Measurements from ENCODE around the gene CREB3.

CREB3 gene

GRCh38 chr9:35763181-35763580 is 30.7 kb downstream of the CREB3 start:
- no peaks in the 10 kb centered on the region for H3K79me2 ChIP-seq (ENCODE audit: insufficient read depth, low read length)

GRCh38 chr9:35763803-35764202 is 31.3 kb downstream of the CREB3 start:
- H3K27me3 ChIP-seq (ENCODE audit: low read length) = no peaks in the 10 kb centered on the region

More at GRCh38 chr9:35763181-35763580, 30.7 kb downstream of the CREB3 start:
- Histone ChIP-seq H3K4me2 (ENCODE audit: low read depth, low read length, poor library complexity, severe bottlenecking) (no peak overlapping the region), H4K20me1 (ENCODE audit: low read depth, low read length) (no peaks in the 10 kb centered on the region), H3K36me3 (ENCODE audit: low read length) (no peaks in the 10 kb centered on the region), H3K4me3 (ENCODE audit: insufficient read depth, low read length, poor library complexity, severe bottlenecking) (no peak overlapping the region), H3F3A (ENCODE audit: insufficient read depth) (peaks cover 11% of the 10 kb centered on the region), H3K9me3 (ENCODE audit: insufficient read depth, low read length) (no peaks in the 10 kb centered on the region), H3K9ac (ENCODE audit: low read length) (no peak overlapping the region), H3K9me2 (replicated peaks; ENCODE audit: insufficient read depth, low read length) (no peaks in the 10 kb centered on the region), H3K27me3 (ENCODE audit: low read length) (no peaks in the 10 kb centered on the region), H2AFZ (ENCODE audit: low read depth, low read length, severe bottlenecking) (no peak overlapping the region), H3K27ac (ENCODE audit: low read depth, low read length) (no peak overlapping the region)
- TF ChIP-seq CTCF (IDR thresholded peaks at IDR 0.05; ENCODE audit: insufficient read depth, low read length, poor library complexity, severe bottlenecking) (no peak), EZH2phosphoT487 (conservative IDR thresholded peaks at IDR 0.05; ENCODE audit: low read length) (no peak)

GRCh38 chr9:35766997-35767396 is 34.5 kb downstream of the CREB3 start:
- H2AFZ ChIP-seq (ENCODE audit: low read depth, low read length, severe bottlenecking) = no peak overlapping the region
- no peak overlapping the region for H3K9ac ChIP-seq (ENCODE audit: low read length)
- H3K36me3 ChIP-seq (ENCODE audit: low read length) = no peaks in the 10 kb centered on the region
- peaks cover 5% of the 10 kb centered on the region; the same call in 1 of the 2 replicates for H3F3A ChIP-seq (ENCODE audit: insufficient read depth)
- no peaks in the 10 kb centered on the region for H3K79me2 ChIP-seq (ENCODE audit: insufficient read depth, low read length)
- no peaks in the 10 kb centered on the region for H3K9me3 ChIP-seq (ENCODE audit: insufficient read depth, low read length)
- H4K20me1 ChIP-seq (ENCODE audit: low read depth, low read length) = no peaks in the 10 kb centered on the region
- no peak overlapping the region for H3K4me3 ChIP-seq (ENCODE audit: insufficient read depth, low read length, poor library complexity, severe bottlenecking)
- no peaks in the 10 kb centered on the region for H3K9me2 ChIP-seq (replicated peaks; ENCODE audit: insufficient read depth, low read length)
- H3K27me3 ChIP-seq (ENCODE audit: low read length) = no peaks in the 10 kb centered on the region
- TF ChIP-seq EZH2phosphoT487 (conservative IDR thresholded peaks at IDR 0.05; ENCODE audit: low read length) (no peak), CTCF (IDR thresholded peaks at IDR 0.05; ENCODE audit: insufficient read depth, low read length, poor library complexity, severe bottlenecking) (no peak)
- no peak overlapping the region for H3K4me2 ChIP-seq (ENCODE audit: low read depth, low read length, poor library complexity, severe bottlenecking)
- H3K27ac ChIP-seq (ENCODE audit: low read depth, low read length) = no peak overlapping the region

More at GRCh38 chr9:35763803-35764202, 31.3 kb downstream of the CREB3 start:
- Histone ChIP-seq H3K4me2 (ENCODE audit: low read depth, low read length, poor library complexity, severe bottlenecking) (no peak overlapping the region), H3F3A (ENCODE audit: insufficient read depth) (peaks cover 5% of the 10 kb centered on the region; the same call in 1 of the 2 replicates), H2AFZ (ENCODE audit: low read depth, low read length, severe bottlenecking) (no peak overlapping the region), H3K9me2 (replicated peaks; ENCODE audit: insufficient read depth, low read length) (no peaks in the 10 kb centered on the region), H3K9ac (ENCODE audit: low read length) (no peak overlapping the region), H3K79me2 (ENCODE audit: insufficient read depth, low read length) (no peaks in the 10 kb centered on the region), H4K20me1 (ENCODE audit: low read depth, low read length) (no peaks in the 10 kb centered on the region), H3K9me3 (ENCODE audit: insufficient read depth, low read length) (no peaks in the 10 kb centered on the region), H3K27ac (ENCODE audit: low read depth, low read length) (no peak overlapping the region), H3K4me3 (ENCODE audit: insufficient read depth, low read length, poor library complexity, severe bottlenecking) (no peak overlapping the region), H3K36me3 (ENCODE audit: low read length) (no peaks in the 10 kb centered on the region)
- no peak for TF ChIP-seq CTCF (IDR thresholded peaks at IDR 0.05; ENCODE audit: insufficient read depth, low read length, poor library complexity, severe bottlenecking)
- no peak for TF ChIP-seq EZH2phosphoT487 (conservative IDR thresholded peaks at IDR 0.05; ENCODE audit: low read length)

All from SU-DHL-6 (cell line).